ENCODE measurements around the gene SPATA24.

SPATA24 gene

DNA sequence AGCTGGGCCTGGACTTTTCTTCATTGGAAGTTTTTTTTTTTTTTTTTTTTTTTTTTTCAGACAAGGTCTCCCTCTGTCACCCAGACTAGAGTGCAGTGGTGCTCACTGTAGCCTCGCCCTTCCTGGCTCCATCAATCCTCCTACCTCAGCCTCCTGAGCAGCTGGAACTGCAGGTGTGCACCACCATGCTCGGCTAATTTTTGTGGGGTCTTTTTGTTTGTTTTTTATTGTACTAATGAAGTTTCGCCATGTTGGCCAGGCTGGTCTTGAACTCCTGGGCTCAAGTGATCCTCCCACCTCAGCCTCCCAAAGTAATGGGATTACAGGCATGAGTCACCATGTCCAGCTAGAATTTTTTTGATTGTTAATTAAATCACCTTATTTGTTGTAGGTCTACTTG lies 31.8 kb upstream of the SPATA24 start:
- H3K27ac ChIP-seq (ENCODE audit: low read depth, low read length): no peak overlapping the region
- H3K27me3 ChIP-seq (ENCODE audit: control insufficient read depth in 1 of 2, insufficient read depth in 2 of 2, low read length in 2 of 2): no peaks in the 10 kb centered on the region
- no peaks in the 10 kb centered on the region for H3K9me3 ChIP-seq (ENCODE audit: low read length)
- H3K9ac ChIP-seq (ENCODE audit: low read length): no peak overlapping the region
- no peak overlapping the region for H3K4me3 ChIP-seq (ENCODE audit: low read depth in 1 of 2, low read length in 2 of 2)
- no peaks in the 10 kb centered on the region for H3K36me3 ChIP-seq (ENCODE audit: insufficient read depth, low read length)
- peaks cover 13% of the 10 kb centered on the region for H3K4me1 ChIP-seq (ENCODE audit: insufficient read depth, low read length)

DNA sequence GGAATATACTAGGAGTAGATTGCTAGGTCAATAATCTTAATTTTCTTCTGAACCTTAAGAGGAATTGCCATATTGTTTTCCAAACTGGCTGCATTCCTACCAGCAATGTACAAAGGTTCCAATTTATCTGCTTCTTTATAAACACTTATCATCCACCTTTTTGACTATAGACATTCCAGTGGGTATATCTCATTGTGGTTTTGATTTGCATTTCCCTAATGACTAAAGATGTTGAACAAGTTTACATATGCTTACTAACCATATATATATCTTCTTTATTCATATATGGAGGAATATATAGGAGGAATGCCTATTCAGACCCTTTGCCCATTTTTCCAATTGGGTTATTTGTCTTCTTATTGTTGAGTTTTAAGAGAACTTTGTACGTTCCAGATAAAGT lies 27.8 kb upstream of the SPATA24 start:
- no peaks in the 10 kb centered on the region for H3K4me1 ChIP-seq (ENCODE audit: insufficient read depth, low read length)
- peaks cover 5% of the 10 kb centered on the region for H3K36me3 ChIP-seq (ENCODE audit: insufficient read depth, low read length)
- no peaks in the 10 kb centered on the region for H3K9me3 ChIP-seq (ENCODE audit: low read length)
- H3K27me3 ChIP-seq (ENCODE audit: control insufficient read depth in 1 of 2, insufficient read depth in 2 of 2, low read length in 2 of 2): no peaks in the 10 kb centered on the region
- H3K4me3 ChIP-seq (ENCODE audit: low read depth in 1 of 2, low read length in 2 of 2): no peak overlapping the region
- no peak overlapping the region for H3K9ac ChIP-seq (ENCODE audit: low read length)
- H3K27ac ChIP-seq (ENCODE audit: low read depth, low read length): no peak overlapping the region

DNA sequence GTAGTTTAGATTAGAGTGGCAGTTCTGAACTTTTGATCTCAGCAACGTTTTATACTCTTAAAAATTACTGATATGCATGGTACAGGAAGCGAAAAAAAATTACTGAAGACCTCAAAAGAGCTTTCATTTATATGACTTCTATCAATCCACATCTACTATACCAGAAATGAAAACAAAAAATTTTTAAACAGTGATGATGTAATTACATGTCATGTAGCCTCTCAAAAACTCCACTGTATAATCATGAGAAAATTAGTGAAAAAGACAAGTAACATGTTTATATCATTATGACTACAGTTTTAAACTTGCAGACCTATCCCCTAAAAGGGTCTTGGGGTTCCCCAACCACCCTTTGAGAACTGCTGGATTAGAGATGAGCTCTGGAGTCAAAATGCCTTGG lies 26.1 kb upstream of the SPATA24 start:
- peaks cover 9% of the 10 kb centered on the region for H3K36me3 ChIP-seq (ENCODE audit: insufficient read depth, low read length)
- H3K4me1 ChIP-seq (ENCODE audit: insufficient read depth, low read length): no peaks in the 10 kb centered on the region

DNA sequence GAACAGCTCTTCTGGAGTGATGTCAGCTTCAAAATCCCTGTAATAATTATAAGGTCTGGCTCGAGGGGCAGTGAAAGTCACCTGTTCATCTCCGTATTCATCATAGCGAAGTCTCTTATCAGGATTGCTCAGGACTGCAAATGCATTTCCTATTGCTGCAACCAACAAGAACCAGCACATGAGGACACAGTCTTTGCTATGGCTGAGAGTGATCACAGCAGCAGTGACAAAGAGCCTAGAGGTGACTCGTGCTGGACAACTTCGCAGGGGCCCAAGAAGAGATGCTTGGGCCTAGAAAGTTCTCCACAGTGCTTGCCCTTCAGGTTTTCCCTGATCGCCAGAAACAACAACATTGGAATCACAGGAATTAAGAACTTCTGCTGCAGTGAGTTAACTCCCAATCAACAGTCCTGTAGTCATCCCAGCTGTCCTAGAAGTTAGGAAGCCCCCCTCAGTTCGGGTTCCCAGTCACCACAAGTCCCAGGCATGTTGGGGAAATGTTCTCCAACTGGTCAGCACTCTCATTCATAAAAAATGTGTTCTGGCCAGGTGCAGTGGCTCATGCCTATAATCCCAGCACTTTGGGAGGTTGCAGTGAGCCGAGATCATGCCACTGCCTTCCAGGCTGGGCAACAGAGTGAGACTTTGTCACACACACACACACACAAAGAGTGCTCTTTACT lies 22.5 kb upstream of the SPATA24 start:
- no peak overlapping the region for H3K27ac ChIP-seq (ENCODE audit: low read depth, low read length)
- no peaks in the 10 kb centered on the region for H3K9me3 ChIP-seq (ENCODE audit: low read length)
- H3K4me3 ChIP-seq (ENCODE audit: low read depth in 1 of 2, low read length in 2 of 2): no peak overlapping the region
- no peak overlapping the region for H3K9ac ChIP-seq (ENCODE audit: low read length)
- peaks cover 9% of the 10 kb centered on the region for H3K36me3 ChIP-seq (ENCODE audit: insufficient read depth, low read length)
- H3K27me3 ChIP-seq (ENCODE audit: control insufficient read depth in 1 of 2, insufficient read depth in 2 of 2, low read length in 2 of 2): no peaks in the 10 kb centered on the region
- no peaks in the 10 kb centered on the region for H3K4me1 ChIP-seq (ENCODE audit: insufficient read depth, low read length)

More for the DNA sequence above, 26.1 kb upstream of the SPATA24 start:
- Histone ChIP-seq H3K27me3 (ENCODE audit: control insufficient read depth in 1 of 2, insufficient read depth in 2 of 2, low read length in 2 of 2) (no peaks in the 10 kb centered on the region), H3K9me3 (ENCODE audit: low read length) (no peaks in the 10 kb centered on the region), H3K9ac (ENCODE audit: low read length) (no peak overlapping the region), H3K27ac (ENCODE audit: low read depth, low read length) (no peak overlapping the region), H3K4me3 (ENCODE audit: low read depth in 1 of 2, low read length in 2 of 2) (no peak overlapping the region)

DNA sequence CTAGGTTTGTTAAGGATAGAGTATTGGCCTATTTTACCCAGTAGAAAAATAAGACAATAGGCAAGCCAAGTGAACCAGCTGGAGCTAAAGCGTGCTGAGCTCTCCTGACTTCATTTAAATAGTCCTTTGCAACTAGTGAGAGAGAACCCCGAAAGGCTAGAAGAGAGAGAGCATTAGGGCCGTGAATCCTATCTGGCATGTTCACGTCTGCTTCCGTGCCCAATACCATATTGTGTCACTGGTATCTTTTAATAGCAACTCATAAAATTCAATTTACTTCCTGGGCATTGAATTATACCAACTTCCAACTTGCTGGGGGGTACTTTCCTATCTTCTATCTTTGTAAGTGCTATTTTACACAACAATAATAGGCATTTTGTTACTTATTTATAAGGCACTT lies 21.6 kb upstream of the SPATA24 start:
- no peaks in the 10 kb centered on the region for H3K27me3 ChIP-seq (ENCODE audit: control insufficient read depth in 1 of 2, insufficient read depth in 2 of 2, low read length in 2 of 2)
- H3K9me3 ChIP-seq (ENCODE audit: low read length): no peaks in the 10 kb centered on the region
- no peak overlapping the region for H3K9ac ChIP-seq (ENCODE audit: low read length)
- H3K36me3 ChIP-seq (ENCODE audit: insufficient read depth, low read length): peaks cover 11% of the 10 kb centered on the region
- H3K4me3 ChIP-seq (ENCODE audit: low read depth in 1 of 2, low read length in 2 of 2): no peak overlapping the region
- no peaks in the 10 kb centered on the region for H3K4me1 ChIP-seq (ENCODE audit: insufficient read depth, low read length)
- no peak overlapping the region for H3K27ac ChIP-seq (ENCODE audit: low read depth, low read length)

DNA sequence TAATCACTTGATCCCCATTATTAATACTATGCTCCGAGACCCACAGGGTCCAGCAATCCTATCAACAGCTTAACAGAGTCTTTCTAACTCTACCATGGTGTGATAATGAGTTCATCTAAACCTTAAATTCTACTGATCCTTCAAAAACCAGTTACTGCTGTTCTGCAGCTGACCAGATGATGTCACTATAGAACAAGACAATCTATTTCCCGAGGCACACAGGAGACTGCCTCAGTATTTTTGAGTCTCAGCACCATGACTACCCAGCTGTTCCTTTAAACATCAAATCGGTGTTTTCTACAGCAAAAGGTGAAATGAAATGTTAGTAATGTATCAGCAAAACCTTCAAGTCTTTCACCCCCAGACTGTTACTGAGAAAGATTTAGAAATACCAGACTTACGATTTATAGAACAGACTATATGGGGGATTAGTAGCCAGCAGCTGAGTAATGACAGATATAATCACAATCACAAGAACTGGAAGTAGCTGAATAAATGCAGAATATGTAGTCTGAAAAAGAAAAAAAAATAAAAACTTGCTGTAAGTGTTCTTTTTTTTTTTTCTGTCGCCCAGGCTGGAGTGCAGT lies 18.5 kb upstream of the SPATA24 start:
- Histone ChIP-seq H3K36me3 (ENCODE audit: insufficient read depth, low read length) (peaks cover 23% of the 10 kb centered on the region), H3K4me1 (ENCODE audit: insufficient read depth, low read length) (peaks cover 8% of the 10 kb centered on the region), H3K27ac (ENCODE audit: low read depth, low read length) (no peak overlapping the region), H3K9ac (ENCODE audit: low read length) (no peak overlapping the region), H3K27me3 (ENCODE audit: control insufficient read depth in 1 of 2, insufficient read depth in 2 of 2, low read length in 2 of 2) (no peaks in the 10 kb centered on the region), H3K9me3 (ENCODE audit: low read length) (no peaks in the 10 kb centered on the region), H3K4me3 (ENCODE audit: low read depth in 1 of 2, low read length in 2 of 2) (no peak overlapping the region)

GRCh38 chr5:139419226-139420192 lies 15.6 kb upstream of the SPATA24 start:
- Histone ChIP-seq H3K4me3 (ENCODE audit: low read depth in 1 of 2, low read length in 2 of 2) (no peak overlapping the region), H3K27me3 (ENCODE audit: control insufficient read depth in 1 of 2, insufficient read depth in 2 of 2, low read length in 2 of 2) (no peaks in the 10 kb centered on the region), H3K27ac (ENCODE audit: low read depth, low read length) (no peak overlapping the region), H3K9ac (ENCODE audit: low read length) (no peak overlapping the region), H3K4me1 (ENCODE audit: insufficient read depth, low read length) (peaks cover 36% of the 10 kb centered on the region), H3K9me3 (ENCODE audit: low read length) (no peaks in the 10 kb centered on the region), H3K36me3 (ENCODE audit: insufficient read depth, low read length) (peaks cover 19% of the 10 kb centered on the region)

GRCh38 chr5:139418793-139419192 lies 14.9 kb upstream of the SPATA24 start:
- Histone ChIP-seq H3K9ac (ENCODE audit: low read length) (no peak overlapping the region), H3K9me3 (ENCODE audit: low read length) (no peaks in the 10 kb centered on the region), H3K4me1 (ENCODE audit: insufficient read depth, low read length) (peaks cover 43% of the 10 kb centered on the region), H3K27ac (ENCODE audit: low read depth, low read length) (no peak overlapping the region), H3K36me3 (ENCODE audit: insufficient read depth, low read length) (peaks cover 19% of the 10 kb centered on the region), H3K4me3 (ENCODE audit: low read depth in 1 of 2, low read length in 2 of 2) (no peak overlapping the region), H3K27me3 (ENCODE audit: control insufficient read depth in 1 of 2, insufficient read depth in 2 of 2, low read length in 2 of 2) (no peaks in the 10 kb centered on the region)

GRCh38 chr5:139417214-139417613 lies 13.3 kb upstream of the SPATA24 start:
- H3K9ac ChIP-seq (ENCODE audit: low read length): no peak overlapping the region
- peaks cover 19% of the 10 kb centered on the region for H3K36me3 ChIP-seq (ENCODE audit: insufficient read depth, low read length)
- no peak overlapping the region for H3K27ac ChIP-seq (ENCODE audit: low read depth, low read length)
- H3K9me3 ChIP-seq (ENCODE audit: low read length): no peaks in the 10 kb centered on the region
- H3K4me1 ChIP-seq (ENCODE audit: insufficient read depth, low read length): peaks cover 45% of the 10 kb centered on the region
- no peak overlapping the region for H3K4me3 ChIP-seq (ENCODE audit: low read depth in 1 of 2, low read length in 2 of 2)
- no peaks in the 10 kb centered on the region for H3K27me3 ChIP-seq (ENCODE audit: control insufficient read depth in 1 of 2, insufficient read depth in 2 of 2, low read length in 2 of 2)

GRCh38 chr5:139416651-139417050 lies 12.8 kb upstream of the SPATA24 start:
- Histone ChIP-seq H3K36me3 (ENCODE audit: insufficient read depth, low read length) (peaks cover 19% of the 10 kb centered on the region), H3K27ac (ENCODE audit: low read depth, low read length) (no peak overlapping the region), H3K4me1 (ENCODE audit: insufficient read depth, low read length) (peaks cover 51% of the 10 kb centered on the region), H3K27me3 (ENCODE audit: control insufficient read depth in 1 of 2, insufficient read depth in 2 of 2, low read length in 2 of 2) (no peaks in the 10 kb centered on the region), H3K9ac (ENCODE audit: low read length) (no peak overlapping the region), H3K4me3 (ENCODE audit: low read depth in 1 of 2, low read length in 2 of 2) (no peak overlapping the region), H3K9me3 (ENCODE audit: low read length) (no peaks in the 10 kb centered on the region)

DNA sequence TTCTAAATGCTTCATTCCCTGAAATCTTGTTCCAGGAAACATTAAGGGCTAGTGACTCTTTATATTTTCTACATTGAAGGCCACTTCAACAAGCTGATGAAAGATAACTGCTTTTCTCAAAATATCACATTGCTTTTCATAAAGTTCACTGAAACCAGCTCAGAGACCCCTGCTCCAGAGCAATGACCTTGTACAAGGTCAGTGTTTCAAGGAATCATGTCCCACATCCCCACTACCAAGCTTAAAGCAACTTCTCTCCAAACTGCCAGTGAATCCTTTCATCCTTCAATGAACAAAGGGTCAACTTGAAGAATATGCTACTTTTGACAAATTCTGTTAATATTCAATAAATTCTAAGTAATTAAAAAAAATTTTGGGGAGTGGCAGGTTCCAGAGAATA lies 12.0 kb upstream of the SPATA24 start:
- H3K9ac ChIP-seq (ENCODE audit: low read length): no peak overlapping the region
- peaks cover 19% of the 10 kb centered on the region for H3K36me3 ChIP-seq (ENCODE audit: insufficient read depth, low read length)
- H3K27ac ChIP-seq (ENCODE audit: low read depth, low read length): no peak overlapping the region
- no peaks in the 10 kb centered on the region for H3K27me3 ChIP-seq (ENCODE audit: control insufficient read depth in 1 of 2, insufficient read depth in 2 of 2, low read length in 2 of 2)
- H3K4me3 ChIP-seq (ENCODE audit: low read depth in 1 of 2, low read length in 2 of 2): no peak overlapping the region
- peaks cover 56% of the 10 kb centered on the region for H3K4me1 ChIP-seq (ENCODE audit: insufficient read depth, low read length)
- no peaks in the 10 kb centered on the region for H3K9me3 ChIP-seq (ENCODE audit: low read length)
